ENCODE measurements around the gene IPO9.

DNA sequence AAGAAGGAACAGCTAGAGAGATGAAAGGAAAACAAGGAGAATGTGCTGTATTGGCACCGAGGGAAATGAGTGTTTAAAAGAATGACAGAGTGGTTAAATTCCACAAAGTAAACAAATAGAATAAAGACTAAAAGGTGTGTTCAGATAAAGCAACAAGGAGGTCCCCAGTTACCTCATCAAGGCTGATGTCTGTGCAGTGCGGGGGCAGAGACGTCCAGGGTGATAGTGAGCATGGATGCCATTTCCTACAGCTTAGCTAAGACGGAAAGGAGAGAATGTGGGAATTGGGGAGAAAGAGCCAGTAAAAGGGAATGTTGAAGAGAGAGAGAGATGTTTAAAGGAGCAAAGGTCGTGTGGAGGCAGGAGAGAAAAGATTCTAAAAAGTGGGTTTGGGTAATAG, 101.8 kb downstream of the IPO9 start:
- TF ChIP-seq, protein P1, sequence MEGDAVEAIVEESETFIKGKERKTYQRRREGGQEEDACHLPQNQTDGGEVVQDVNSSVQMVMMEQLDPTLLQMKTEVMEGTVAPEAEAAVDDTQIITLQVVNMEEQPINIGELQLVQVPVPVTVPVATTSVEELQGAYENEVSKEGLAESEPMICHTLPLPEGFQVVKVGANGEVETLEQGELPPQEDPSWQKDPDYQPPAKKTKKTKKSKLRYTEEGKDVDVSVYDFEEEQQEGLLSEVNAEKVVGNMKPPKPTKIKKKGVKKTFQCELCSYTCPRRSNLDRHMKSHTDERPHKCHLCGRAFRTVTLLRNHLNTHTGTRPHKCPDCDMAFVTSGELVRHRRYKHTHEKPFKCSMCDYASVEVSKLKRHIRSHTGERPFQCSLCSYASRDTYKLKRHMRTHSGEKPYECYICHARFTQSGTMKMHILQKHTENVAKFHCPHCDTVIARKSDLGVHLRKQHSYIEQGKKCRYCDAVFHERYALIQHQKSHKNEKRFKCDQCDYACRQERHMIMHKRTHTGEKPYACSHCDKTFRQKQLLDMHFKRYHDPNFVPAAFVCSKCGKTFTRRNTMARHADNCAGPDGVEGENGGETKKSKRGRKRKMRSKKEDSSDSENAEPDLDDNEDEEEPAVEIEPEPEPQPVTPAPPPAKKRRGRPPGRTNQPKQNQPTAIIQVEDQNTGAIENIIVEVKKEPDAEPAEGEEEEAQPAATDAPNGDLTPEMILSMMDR (conservative IDR thresholded peaks at IDR 0.05; ENCODE audit: low read depth, low read length), result no peak
- TF ChIP-seq EZH2 (IDR thresholded peaks at IDR 0.05; ENCODE audit: borderline replicate concordance, low read depth, low read length, poor library complexity, severe bottlenecking), result no peak

Data from A673 (cell line).